Effector memory CD4-positive, alpha-beta T cell (primary cell): ENCODE data around the gene ARF5.
"Not testable (repeated sequence)": the region's sequence is repeated elsewhere in the genome, so short reads cannot be mapped to it uniquely, and the experiment has no call there.

Source experiments
- DNase-seq, 3 donors: peaks; one replicate each; pipeline ENCODE4 v3.0.0-alpha.2; 2020
- H3K27ac ChIP-seq: 2 replicates; pipeline ENCODE4 v1.7.0; 2013; ENCODE audit warnings: mild to moderate bottlenecking, low read length, moderate library complexity; ENCODE audit not compliant: insufficient read depth, poor library complexity, severe bottlenecking
- H3K27me3 ChIP-seq: replicated peaks from 2 replicates; pipeline ENCODE4 v1.7.0; 2013; ENCODE audit warnings: mild to moderate bottlenecking, low read length; ENCODE audit not compliant: insufficient read depth, control insufficient read depth, poor library complexity, severe bottlenecking
- H3K36me3 ChIP-seq: 2 replicates; pipeline ENCODE4 v1.7.0; 2013; ENCODE audit warnings: mild to moderate bottlenecking, low read length, moderate library complexity; ENCODE audit not compliant: control insufficient read depth, insufficient read depth
- H3K4me1 ChIP-seq: 2 replicates; pipeline ENCODE4 v1.7.0; 2013; ENCODE audit warnings: low read length, mild to moderate bottlenecking; ENCODE audit not compliant: control insufficient read depth, insufficient read depth, poor library complexity, severe bottlenecking
- H3K4me3 ChIP-seq: 2 replicates; pipeline ENCODE4 v1.7.0; 2013; ENCODE audit warnings: low read length, low read depth, mild to moderate bottlenecking; ENCODE audit not compliant: insufficient read depth, poor library complexity, severe bottlenecking
- H3K9me3 ChIP-seq: 2 replicates; pipeline ENCODE4 v1.7.0; 2013; ENCODE audit warnings: mild to moderate bottlenecking, low read length, moderate library complexity; ENCODE audit not compliant: control insufficient read depth

Gene ARF5

DNA sequence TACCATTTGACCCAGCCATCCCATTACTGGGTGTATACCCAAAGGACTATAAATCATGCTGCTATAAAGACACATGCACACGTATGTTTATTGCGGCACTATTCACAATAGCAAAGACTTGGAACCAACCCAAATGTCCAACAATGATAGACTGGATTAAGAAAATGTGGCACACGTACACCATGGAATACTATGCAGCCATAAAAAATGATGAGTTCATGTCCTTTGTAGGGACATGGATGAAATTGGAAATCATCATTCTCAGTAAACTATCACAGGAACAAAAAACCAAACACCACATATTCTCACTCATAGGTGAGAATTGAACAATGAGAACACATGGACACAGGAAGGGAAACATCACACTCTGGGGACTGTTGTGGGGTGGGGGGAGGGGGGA, 20.2 kb upstream of the ARF5 start:
- not testable (repeated sequence) for H3K36me3 ChIP-seq, H3K9me3 ChIP-seq, H3K4me1 ChIP-seq, H3K4me3 ChIP-seq, H3K27ac ChIP-seq, DNase-seq, H3K27me3 ChIP-seq

DNA sequence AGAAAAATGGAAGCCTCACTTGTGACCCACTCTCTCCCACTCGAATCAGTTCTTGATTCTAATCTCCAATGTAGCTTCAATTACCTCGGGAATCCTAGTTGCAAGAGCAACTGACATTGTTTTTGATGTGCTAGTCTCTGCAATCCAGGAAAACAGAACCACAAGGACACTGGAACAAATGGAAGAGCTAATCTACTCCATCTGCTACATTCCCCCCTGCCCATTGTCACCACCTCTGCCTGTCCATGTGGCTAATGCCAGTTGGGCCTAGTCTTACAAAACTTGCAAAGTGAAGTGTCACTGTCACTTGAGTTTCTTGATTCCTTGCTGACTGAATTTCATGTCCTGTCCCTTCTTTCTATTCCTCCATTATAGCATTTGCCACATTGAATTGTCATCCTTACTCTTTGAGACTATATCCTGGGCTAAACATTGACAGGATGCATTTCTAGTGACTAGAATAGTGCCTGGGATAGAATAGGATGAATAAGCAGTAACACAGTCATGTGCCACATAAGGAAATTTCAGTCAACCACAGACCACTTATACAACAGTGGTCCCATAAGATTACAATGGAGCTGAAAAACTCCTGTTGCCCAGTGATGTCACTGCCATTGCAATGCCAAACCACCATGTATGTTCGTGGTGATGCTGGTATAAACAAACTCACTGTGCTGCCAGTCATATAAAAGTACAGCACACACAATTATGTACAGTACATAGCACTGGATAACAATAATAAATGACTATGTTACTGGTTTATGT, 16.3 kb upstream of the ARF5 start:
- Histone ChIP-seq H3K36me3 (no peaks in the 10 kb centered on the region), H3K27ac (no peak overlapping the region), H3K9me3 (no peaks in the 10 kb centered on the region), H3K27me3 (no peaks in the 10 kb centered on the region), H3K4me1 (no peaks in the 10 kb centered on the region), H3K4me3 (no peak overlapping the region)
- DNase-seq, result no peak

DNA sequence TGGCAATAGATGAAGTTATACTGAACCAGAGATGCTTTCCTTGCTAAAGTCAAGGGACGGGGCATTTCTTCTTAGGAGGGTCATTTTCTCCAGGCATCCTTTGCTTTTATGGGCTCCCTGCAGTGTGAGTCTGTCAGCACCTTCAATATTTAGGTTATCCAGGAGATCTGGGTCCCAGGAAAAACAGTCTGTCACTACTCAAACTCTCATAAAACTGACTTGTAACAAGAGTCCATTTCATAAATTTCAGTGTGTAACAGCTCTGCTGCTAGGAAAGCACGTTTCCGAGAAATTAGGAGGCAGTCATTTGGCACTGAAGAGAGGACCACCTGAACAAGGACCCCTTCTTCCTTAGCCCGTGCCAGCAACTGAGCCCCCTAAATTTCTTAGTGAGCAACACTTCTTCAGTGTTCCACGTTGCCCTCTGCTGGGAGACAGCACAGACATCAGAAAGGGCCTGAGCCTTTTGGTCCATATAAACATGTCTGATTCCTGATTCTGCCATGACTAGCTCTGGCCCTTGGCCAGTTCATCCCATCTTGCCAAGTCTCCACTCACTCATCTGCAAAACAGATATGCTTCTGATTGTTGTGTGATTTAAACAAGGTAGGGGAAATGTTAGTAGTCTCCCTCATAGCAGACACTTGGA, 10.1 kb upstream of the ARF5 start:
- H3K36me3 ChIP-seq, result peaks cover 26% of the 10 kb centered on the region
- no peak for DNase-seq
- no peak overlapping the region for H3K4me3 ChIP-seq
- H3K9me3 ChIP-seq, result no peaks in the 10 kb centered on the region
- H3K27ac ChIP-seq, result no peak overlapping the region
- no peaks in the 10 kb centered on the region for H3K27me3 ChIP-seq
- peaks cover 10% of the 10 kb centered on the region for H3K4me1 ChIP-seq

DNA sequence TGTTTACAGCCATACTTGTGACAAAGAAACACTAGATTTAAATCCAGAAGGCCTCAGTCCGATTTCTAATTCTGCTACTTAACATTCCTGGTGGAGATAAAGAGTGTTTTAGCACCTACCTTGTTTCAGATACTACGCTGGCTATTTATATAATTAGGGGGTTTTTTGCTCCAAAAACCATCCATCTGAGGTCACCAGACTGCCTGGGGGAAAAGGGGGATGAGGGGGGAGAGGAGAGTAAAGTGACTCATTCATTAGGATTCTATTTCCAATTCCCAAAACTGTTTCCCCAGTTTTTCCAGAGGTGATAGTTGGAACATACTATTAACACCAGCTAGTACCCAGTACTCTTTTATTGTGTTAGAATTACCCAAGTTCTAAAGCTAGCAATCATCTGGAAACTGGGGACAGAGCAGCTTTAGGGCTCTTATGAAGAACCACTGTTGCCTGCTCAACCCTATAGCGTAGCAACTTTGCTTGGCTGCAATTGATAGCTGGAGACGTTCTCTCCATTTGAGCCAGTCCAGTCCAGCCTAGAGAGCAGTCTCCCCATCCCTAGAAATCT, 9.4 kb upstream of the ARF5 start:
- Histone ChIP-seq H3K4me3 (no peak overlapping the region), H3K27ac (no peak overlapping the region), H3K27me3 (no peaks in the 10 kb centered on the region), H3K4me1 (peaks cover 16% of the 10 kb centered on the region), H3K9me3 (no peaks in the 10 kb centered on the region), H3K36me3 (peaks cover 27% of the 10 kb centered on the region)
- no peak for DNase-seq

DNA sequence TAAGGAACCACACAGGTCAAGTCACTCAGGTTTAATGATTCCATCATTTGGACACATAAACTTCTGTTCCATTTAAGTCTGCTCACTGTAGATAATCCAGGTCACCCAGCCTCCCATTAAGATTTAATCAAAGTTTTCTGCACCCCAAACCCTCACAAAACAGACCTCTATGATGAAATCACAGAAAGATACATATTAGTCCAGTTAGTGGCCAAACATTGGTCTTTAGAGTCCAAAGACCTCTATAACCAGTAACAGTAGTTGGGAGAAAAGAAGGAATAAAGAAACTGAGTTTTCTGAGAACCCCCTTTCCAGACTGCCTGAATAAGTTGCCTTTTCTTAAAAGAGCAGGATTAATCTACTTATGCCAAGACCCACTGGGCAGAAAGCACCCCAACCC, 7.6 kb upstream of the ARF5 start:
- Histone ChIP-seq H3K27ac (no peak overlapping the region), H3K9me3 (no peaks in the 10 kb centered on the region), H3K36me3 (peaks cover 27% of the 10 kb centered on the region), H3K4me3 (no peak overlapping the region), H3K27me3 (no peaks in the 10 kb centered on the region), H3K4me1 (peaks cover 31% of the 10 kb centered on the region)
- no peak for DNase-seq

DNA sequence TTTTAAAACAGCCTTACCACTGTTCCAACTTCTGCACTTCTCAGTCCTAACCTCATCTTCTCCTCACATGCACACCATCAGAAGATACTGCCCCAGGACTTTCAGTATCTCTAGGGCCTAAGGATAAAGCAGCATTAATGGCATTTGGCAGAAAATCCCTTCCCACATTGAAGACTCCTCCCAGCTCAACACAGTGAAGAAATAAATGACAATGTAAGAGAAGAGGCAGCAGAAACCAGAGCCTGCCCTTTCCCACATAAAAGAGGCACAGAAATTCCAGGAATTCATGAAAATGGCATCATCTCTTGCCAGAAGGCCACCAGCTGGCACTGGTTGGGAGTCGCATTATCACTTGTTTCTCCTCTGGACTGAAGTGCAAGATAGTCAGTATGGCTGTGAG, 6.5 kb upstream of the ARF5 start:
- peaks cover 27% of the 10 kb centered on the region for H3K36me3 ChIP-seq
- DNase-seq, result no peak

DNA sequence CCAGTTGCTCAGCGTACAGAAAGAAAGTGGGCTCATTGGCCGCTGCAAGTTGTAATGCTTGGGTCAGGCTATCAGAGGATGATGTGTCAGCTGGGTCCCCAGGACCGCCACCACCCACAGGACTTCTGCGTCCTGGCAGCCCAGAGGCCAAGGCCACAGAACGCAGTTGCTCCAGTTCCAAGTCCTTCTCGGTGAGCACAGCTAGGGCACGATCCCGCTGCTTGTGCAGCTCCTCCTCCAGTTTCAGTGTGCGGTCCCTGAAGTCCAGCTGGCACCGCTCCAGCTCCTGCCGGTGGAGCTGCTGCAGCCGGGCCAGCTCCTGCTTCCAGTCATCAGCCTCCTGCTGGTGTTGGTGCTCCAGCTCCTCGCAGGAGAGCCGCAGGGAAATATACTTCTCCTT, 5.8 kb upstream of the ARF5 start:
- no peak overlapping the region for H3K4me3 ChIP-seq
- peaks cover 37% of the 10 kb centered on the region for H3K4me1 ChIP-seq

More for the DNA sequence above, 6.5 kb upstream of the ARF5 start:
- H3K27me3 ChIP-seq, result no peaks in the 10 kb centered on the region
- H3K4me3 ChIP-seq, result no peak overlapping the region
- peaks cover 37% of the 10 kb centered on the region for H3K4me1 ChIP-seq
- no peaks in the 10 kb centered on the region for H3K9me3 ChIP-seq
- H3K27ac ChIP-seq, result no peak overlapping the region

DNA sequence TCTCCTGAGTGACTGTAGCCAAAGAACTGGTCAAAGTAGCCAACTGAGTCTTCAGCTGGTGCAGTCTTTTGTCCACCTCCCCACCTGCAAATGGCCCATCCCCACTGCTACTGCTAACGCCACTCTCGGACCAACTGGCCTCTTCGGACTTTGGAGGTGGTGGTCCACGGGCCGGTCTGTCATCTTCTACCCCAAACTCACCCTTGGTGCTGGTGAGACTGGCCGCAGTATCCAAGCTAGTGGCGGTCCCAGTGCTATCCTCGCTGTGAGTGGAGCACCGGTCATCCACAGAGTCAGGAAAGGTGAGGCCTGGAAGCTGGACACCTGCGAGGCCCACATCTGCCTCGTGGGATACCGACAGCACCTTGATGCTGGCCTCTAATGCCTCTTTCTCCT, 3.6 kb upstream of the ARF5 start:
- Histone ChIP-seq H3K9me3 (no peaks in the 10 kb centered on the region), H3K4me1 (peaks cover 52% of the 10 kb centered on the region), H3K4me3 (peak overlapping the region; percentile 94), H3K36me3 (peaks cover 23% of the 10 kb centered on the region), H3K27ac (peak overlapping the region; percentile 84), H3K27me3 (no peaks in the 10 kb centered on the region)
- DNase-seq, result no peak

More for the DNA sequence above, 5.8 kb upstream of the ARF5 start:
- peaks cover 27% of the 10 kb centered on the region for H3K36me3 ChIP-seq
- H3K27ac ChIP-seq, result no peak overlapping the region
- DNase-seq, result no peak
- H3K9me3 ChIP-seq, result no peaks in the 10 kb centered on the region
- H3K27me3 ChIP-seq, result no peaks in the 10 kb centered on the region

DNA sequence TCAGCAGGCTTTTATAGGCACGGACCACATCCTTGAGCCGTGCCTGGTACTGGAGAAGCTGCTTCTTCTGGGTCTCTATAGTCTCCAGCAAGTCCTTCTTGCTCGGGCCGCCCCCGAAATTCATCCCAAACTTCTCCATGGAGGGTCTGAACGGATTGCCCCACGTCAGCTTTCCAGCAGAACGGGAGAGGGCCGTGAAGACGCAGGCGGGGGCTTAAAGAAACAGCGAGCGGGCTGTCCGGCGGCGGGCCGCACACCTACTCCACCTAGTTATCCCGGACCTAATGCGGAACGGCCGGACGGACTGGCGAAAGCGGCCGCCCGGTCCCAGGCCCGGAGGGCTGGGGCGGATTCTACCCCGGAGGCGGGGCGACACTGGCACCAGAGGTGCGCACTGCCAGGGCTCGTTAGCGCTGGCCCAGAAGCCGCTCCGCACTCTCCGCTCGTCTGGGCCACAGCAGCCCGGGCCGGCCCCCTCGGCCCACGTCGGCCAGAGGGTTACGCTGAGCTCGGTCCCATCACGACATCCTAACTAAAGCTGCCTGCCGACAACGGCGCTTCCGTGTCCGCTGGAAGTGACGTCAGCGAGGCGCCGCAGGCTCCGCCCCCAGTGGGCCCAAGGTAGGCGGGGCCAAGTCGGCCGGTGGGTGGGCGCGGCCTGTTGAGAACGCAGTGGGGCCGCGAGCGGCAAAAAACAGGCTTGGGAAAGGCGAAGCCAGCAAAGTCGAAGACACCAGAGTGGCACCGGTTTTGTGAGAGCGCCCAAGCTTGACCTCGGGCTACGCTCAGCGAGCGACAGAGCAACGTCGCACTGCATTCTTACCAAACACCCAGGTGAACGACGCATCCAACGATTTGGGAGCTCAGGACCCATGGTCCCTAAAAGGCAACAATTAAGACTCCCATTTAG, 2.9 kb upstream of the ARF5 start, which contains the start of gene GCC1:
Gene GCC1 (minus strand): TSS at position 553 of the 910 bp plus-strand sequence. CDS start 414 bp downstream, at position 139.
- no peaks in the 10 kb centered on the region for H3K9me3 ChIP-seq
- H3K27me3 ChIP-seq, result no peaks in the 10 kb centered on the region
- H3K27ac ChIP-seq, result peak within 1 kb of the TSS; percentile 84
- H3K36me3 ChIP-seq, result peaks cover 23% of the 10 kb centered on the region
- DNase-seq, result peak; percentile 88 to 90 (median 90)
- H3K4me1 ChIP-seq, result peaks cover 52% of the 10 kb centered on the region
- H3K4me3 ChIP-seq, result peak within 1 kb of the TSS; percentile 94
